Measurements from ENCODE around the gene FAM171A1.

DNA sequence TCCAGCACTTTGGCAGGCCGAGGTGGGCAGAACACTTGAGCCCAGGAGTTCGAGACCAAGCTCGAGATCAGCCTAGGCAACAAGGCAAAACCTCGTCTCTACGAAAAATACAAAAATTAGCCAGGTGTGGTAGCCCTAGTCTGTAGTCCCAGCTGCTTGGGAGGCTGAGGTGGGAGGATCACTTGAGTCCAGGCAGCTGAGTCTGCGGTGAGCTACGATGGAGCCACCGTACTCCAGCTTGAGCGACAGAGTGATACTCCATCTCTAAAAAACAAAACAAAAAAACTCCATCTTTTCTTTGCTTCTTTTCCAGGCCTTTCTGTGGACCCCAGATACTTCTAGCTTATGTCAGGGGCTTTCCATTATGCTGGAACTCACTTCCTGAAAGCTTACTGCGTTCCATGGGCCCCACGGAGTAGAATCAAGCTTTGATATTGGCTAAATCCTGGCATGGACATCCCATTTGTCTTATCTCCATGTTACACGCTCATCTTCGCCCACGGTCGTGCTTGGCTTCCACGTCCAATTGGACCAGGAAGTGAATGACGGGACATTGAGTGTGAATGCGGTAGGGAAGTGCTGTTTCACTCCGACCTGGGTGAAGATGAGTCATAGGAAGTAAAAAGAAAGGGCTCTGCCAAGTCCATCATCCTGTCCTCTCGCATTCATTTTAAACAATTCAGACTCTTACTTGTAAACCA is 45.7 kb downstream of the FAM171A1 start:
- no peak for TF ChIP-seq POLR2A (IDR thresholded peaks at IDR 0.05)
- TF ChIP-seq, protein P1, sequence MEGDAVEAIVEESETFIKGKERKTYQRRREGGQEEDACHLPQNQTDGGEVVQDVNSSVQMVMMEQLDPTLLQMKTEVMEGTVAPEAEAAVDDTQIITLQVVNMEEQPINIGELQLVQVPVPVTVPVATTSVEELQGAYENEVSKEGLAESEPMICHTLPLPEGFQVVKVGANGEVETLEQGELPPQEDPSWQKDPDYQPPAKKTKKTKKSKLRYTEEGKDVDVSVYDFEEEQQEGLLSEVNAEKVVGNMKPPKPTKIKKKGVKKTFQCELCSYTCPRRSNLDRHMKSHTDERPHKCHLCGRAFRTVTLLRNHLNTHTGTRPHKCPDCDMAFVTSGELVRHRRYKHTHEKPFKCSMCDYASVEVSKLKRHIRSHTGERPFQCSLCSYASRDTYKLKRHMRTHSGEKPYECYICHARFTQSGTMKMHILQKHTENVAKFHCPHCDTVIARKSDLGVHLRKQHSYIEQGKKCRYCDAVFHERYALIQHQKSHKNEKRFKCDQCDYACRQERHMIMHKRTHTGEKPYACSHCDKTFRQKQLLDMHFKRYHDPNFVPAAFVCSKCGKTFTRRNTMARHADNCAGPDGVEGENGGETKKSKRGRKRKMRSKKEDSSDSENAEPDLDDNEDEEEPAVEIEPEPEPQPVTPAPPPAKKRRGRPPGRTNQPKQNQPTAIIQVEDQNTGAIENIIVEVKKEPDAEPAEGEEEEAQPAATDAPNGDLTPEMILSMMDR (IDR thresholded peaks at IDR 0.05) = no peak
